Epithelial cell of proximal tubule (primary cell): ENCODE data around the gene ARMC5. TPM values are rescaled to one million over a fixed set of nuclear protein-coding genes. Genes with fewer than 3 reads are reported as not detected.

Experiments
- DNase-seq: peaks from one replicate; pipeline ENCODE4 v3.0.0-alpha.2; 2011; ENCODE audit warnings: low read depth
- H3K4me3 ChIP-seq: 2 replicates; pipeline ENCODE4 v1.5.1; 2011; ENCODE audit warnings: low read depth, mild to moderate bottlenecking, low read length
- total RNA-seq: library from RNA; depleted of rRNA; stranded (reverse); fragments of >200 nt; gene quantifications from 2 replicates; pipeline ENCODE4 v1.2.3, GENCODE V29; 2015
- TF ChIP-seq, protein P1 (sequence below): conservative IDR thresholded peaks from 2 replicates; pipeline ENCODE4 v1.5.1; 2012; ENCODE audit warnings: low read depth, mild to moderate bottlenecking, low read length

Gene ARMC5
- total RNA-seq, 1 donor from 2014 or later, result 10.3 TPM

GRCh38 chr16:31427441-31428278, 31.6 kb upstream of the ARMC5 start:
- peak overlapping the region; percentile 44 for H3K4me3 ChIP-seq
- no peak for DNase-seq
- TF ChIP-seq, protein P1, sequence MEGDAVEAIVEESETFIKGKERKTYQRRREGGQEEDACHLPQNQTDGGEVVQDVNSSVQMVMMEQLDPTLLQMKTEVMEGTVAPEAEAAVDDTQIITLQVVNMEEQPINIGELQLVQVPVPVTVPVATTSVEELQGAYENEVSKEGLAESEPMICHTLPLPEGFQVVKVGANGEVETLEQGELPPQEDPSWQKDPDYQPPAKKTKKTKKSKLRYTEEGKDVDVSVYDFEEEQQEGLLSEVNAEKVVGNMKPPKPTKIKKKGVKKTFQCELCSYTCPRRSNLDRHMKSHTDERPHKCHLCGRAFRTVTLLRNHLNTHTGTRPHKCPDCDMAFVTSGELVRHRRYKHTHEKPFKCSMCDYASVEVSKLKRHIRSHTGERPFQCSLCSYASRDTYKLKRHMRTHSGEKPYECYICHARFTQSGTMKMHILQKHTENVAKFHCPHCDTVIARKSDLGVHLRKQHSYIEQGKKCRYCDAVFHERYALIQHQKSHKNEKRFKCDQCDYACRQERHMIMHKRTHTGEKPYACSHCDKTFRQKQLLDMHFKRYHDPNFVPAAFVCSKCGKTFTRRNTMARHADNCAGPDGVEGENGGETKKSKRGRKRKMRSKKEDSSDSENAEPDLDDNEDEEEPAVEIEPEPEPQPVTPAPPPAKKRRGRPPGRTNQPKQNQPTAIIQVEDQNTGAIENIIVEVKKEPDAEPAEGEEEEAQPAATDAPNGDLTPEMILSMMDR, result no peak

GRCh38 chr16:31428279-31428597, 31.1 kb upstream of the ARMC5 start, which contains the start of gene COX6A2:
COX6A2 (minus strand) TSS chr16:31428360; CDS start chr16:31428325, 35 bp downstream.
- TF ChIP-seq, protein P1, result no peak
- H3K4me3 ChIP-seq, result peak within 1 kb of the TSS; percentile 44
- no peak for DNase-seq

DNA sequence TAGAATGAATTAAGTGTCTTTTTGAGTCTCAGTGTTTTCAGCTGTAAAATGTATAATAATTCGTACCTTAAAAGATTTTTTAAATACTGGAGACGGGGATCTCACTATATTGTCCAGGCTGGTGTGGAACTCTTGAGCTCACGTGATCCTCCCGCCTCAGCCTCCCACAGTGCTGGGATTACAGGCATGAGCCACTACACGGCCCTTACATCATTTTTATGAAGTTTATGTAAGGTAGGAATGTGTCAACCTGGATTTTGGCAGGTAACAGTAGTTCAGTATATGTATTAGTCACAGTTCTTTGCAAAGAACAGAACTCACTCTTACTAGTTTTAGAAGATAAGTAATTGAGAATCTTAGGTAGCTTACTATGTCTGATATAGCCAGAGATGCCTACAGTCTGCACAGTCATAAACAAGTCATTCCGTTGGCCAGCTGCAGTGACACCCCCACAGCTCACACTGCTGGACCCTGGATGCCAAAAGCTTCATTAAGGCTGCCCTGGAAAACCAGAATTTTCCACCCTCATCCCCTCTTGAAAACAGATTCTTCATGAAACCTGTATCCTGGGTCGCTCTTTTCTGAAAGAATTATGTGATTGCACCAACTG, 30.6 kb upstream of the ARMC5 start:
- no peak overlapping the region for H3K4me3 ChIP-seq
- DNase-seq, result no peak
- TF ChIP-seq, protein P1, result no peak

GRCh38 chr16:31429314-31429713, 30.0 kb upstream of the ARMC5 start:
- no peak overlapping the region for H3K4me3 ChIP-seq

DNA sequence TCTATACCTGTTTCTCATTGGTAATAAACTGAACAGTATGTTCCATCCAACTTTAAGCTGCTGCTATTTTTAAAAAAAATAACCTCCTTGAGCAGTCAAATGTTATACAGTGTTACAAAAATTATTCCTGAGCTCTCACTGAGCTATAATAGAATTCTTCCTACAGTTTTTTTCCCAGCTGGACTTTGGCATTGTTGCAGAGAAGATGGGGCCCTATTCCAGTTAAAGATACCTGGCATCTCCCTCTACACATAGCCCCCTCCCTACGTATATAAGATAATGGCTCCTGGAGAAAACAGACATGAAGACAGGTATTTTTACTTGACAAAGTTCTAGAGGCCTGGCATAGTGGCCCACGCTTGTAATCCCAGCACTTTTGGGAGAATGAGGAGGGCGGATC, 29.5 kb upstream of the ARMC5 start:
- no peak for DNase-seq
- TF ChIP-seq, protein P1, result no peak
- H3K4me3 ChIP-seq, result no peak overlapping the region

More at GRCh38 chr16:31429314-31429713, 30.0 kb upstream of the ARMC5 start:
- TF ChIP-seq, protein P1, result no peak
- DNase-seq, result no peak

GRCh38 chr16:31430380-31431052, 28.8 kb upstream of the ARMC5 start:
- TF ChIP-seq, protein P1, result no peak
- no peak for DNase-seq

More at GRCh38 chr16:31430380-31431052, 28.8 kb upstream of the ARMC5 start:
- H3K4me3 ChIP-seq, result no peak overlapping the region
